GM12865 (cell line): ENCODE results near the gene NSMCE1.

ENCODE experiments used
- DNase-seq: peaks from one replicate; pipeline ENCODE4 v3.0.0; 2010; ENCODE audit warnings: low read depth
- H3K4me3 ChIP-seq: 2 replicates; pipeline ENCODE4 v1.5.1; 2011; ENCODE audit warnings: mild to moderate bottlenecking, low read depth, low read length, control low read depth
- CTCF ChIP-seq: IDR thresholded peaks from 2 replicates; pipeline ENCODE4 v1.5.1; 2011; ENCODE audit warnings: low read length, control low read depth, low read depth, inconsistent platforms; ENCODE audit not compliant: insufficient read depth; ENCODE audit errors: missing control alignments

The NSMCE1 gene

GRCh38 chr16:27220527-27220926 is 48.0 kb downstream of the NSMCE1 start:
- H3K4me3 ChIP-seq = no peak overlapping the region
- no peak for TF ChIP-seq CTCF
- DNase-seq = no peak

GRCh38 chr16:27220120-27220519 is 48.5 kb downstream of the NSMCE1 start:
- no peak for DNase-seq
- H3K4me3 ChIP-seq = no peak overlapping the region
- no peak for TF ChIP-seq CTCF

- DNase-seq = no peak
- H3K4me3 ChIP-seq = no peak overlapping the region
- TF ChIP-seq CTCF = no peak
Observed at GRCh38 chr16:27219161-27219560, 49.4 kb downstream of the NSMCE1 start.

- no peak overlapping the region for H3K4me3 ChIP-seq
- no peak for TF ChIP-seq CTCF
- DNase-seq = no peak
Observed at GRCh38 chr16:27218756-27219155, 49.8 kb downstream of the NSMCE1 start.

- no peak overlapping the region for H3K4me3 ChIP-seq
- no peak for DNase-seq
- no peak for TF ChIP-seq CTCF
Observed at GRCh38 chr16:27217256-27217655, 51.3 kb downstream of the NSMCE1 start.

GRCh38 chr16:27216297-27216885 is 52.2 kb downstream of the NSMCE1 start:
- DNase-seq = no peak
- no peak overlapping the region for H3K4me3 ChIP-seq
- TF ChIP-seq CTCF = no peak

GRCh38 chr16:27215660-27216059 is 52.9 kb downstream of the NSMCE1 start:
- no peak for TF ChIP-seq CTCF
- no peak for DNase-seq
- H3K4me3 ChIP-seq = no peak overlapping the region
